ENCODE measurements around the gene HOXC9. TPM values are rescaled to one million over a fixed set of nuclear protein-coding genes. Genes with fewer than 3 reads are reported as not detected.
A peak's percentile ranks its signal among the peaks of the same experiment; 100 is the strongest.

HOXC9 gene
- total and polyA plus RNA-seq, 9 of the 15 experiments (the other 6 are each of a cell fraction or from before 2014, with no cell fraction given), result 1.1 to 10.5 (median 9.3) TPM

DNA sequence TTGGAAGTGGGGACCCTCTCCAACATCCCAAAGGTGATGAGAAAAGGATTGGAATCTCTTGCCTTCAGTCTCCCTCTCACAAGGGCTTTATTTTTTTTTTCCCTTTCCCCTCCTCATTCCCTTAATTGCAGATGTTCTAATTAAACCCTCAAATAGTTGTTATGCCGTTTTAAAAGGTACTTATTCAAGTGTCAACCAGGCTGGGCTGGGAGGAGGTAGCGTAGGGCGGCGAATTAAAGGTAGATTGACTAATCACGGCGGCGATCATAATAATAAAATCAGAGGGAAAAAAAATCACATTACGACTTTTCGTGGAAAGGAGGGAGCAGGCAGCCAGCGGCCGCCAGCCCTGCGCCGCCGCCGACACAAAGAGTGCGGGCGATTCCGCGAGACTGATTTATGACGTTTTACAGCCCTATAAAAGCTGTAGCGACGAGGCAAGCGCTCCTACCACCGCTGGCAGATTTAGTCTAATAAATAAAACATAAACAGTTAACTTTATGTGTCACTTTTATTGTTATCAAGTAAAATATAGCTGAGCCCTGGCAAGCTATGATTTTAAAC is 52.0 kb downstream of the HOXC9 start:
- H3K9ac ChIP-seq (ENCODE audit: insufficient read depth in 1 of 2, low read depth in 2 of 2, low read length in 2 of 2), result no peak overlapping the region
- H3K27me3 ChIP-seq (ENCODE audit: control insufficient read depth in 2 of 2, insufficient read depth in 2 of 2, low read length in 2 of 2), result peaks cover 55 to 61% of the 10 kb centered on the region in 2 experiments

More for the DNA sequence above, 52.0 kb downstream of the HOXC9 start:
- BruUV-seq (replicated peaks), result no TSS peak
- Histone ChIP-seq H3K9me1 (ENCODE audit: control insufficient read depth, insufficient read depth, low read length) (no peaks in the 10 kb centered on the region), H3K4me3 (no peak overlapping the region), H3K27ac (ENCODE audit: extremely low read depth, low read depth, low read length) (no peak overlapping the region), H4K20me1 (replicated peaks; ENCODE audit: control insufficient read depth, insufficient read depth, low read length) (0 out of 2 replicates have a peak, but pooled peaks cover 2% of the 10 kb centered on the region), H2AFZ (ENCODE audit: low read depth, low read length) (no peak overlapping the region), H3K4me2 (ENCODE audit: insufficient read depth, low read length) (no peak overlapping the region), H3K9me3 (replicated peaks; ENCODE audit: control insufficient read depth, insufficient read depth, low read depth, low read length) (no peaks in the 10 kb centered on the region), H3K36me3 (ENCODE audit: control insufficient read depth, insufficient read depth, low read length) (no peaks in the 10 kb centered on the region), H3K4me1 (replicated peaks in 1 of 2; ENCODE audit: control insufficient read depth in 2 of 2, insufficient read depth in 2 of 2, low read length in 2 of 2) (peaks cover 0 to 13% of the 10 kb centered on the region in 2 experiments; a peak in 2 of 5 replicates), H3K79me2 (ENCODE audit: control insufficient read depth, insufficient read depth, low read length) (no peaks in the 10 kb centered on the region)
- intact Hi-C loops (cut with micrococcal nuclease) (no loop called here), in situ Hi-C loops (cut with MboI) (no loop called here)
- FAIRE-seq (no peak), DNase-seq (ENCODE audit: extremely low read depth in 1 of 4, low spot score in 3 of 4) (no peak), ATAC-seq (no peak)
- ChIA-PET CTCF (ENCODE audit: low intra/inter-chr PET ratio) (no interaction called here), POLR2A (interaction anchor here (0.6 to 1.5 kb wide), 8 partner anchors 9 to 211 kb away, joined by 3 to 7 read pairs (median 3); no protein-coding TSS in a partner anchor)
- TF ChIP-seq CREM (IDR thresholded peaks at IDR 0.05; ENCODE audit: low read depth) (peak; percentile 26; the same call in 1 of the 2 replicates), RNF2 (IDR thresholded peaks at IDR 0.05) (0 out of 2 replicates have a peak, but pooled peaks have one; percentile 18), EHMT2 (IDR thresholded peaks at IDR 0.05) (no peak), KDM1A (IDR thresholded peaks at IDR 0.05) (peak in 1 of 2 experiments; percentile 35; a peak in 1 of 4 replicates), NRF1 (conservative IDR thresholded peaks at IDR 0.05 in 1 of 2, IDR thresholded peaks at IDR 0.05 in 1 of 2) (peak in 1 of 2 experiments; percentile 27; a peak in 1 of 4 replicates), MEIS2 (IDR thresholded peaks at IDR 0.05; ENCODE audit: partially characterized antibody) (peak; percentile 65), ZNF79 (CRISPR knock-in tag; IDR thresholded peaks at IDR 0.05; ENCODE audit: low read depth) (no peak)
- TF ChIP-seq, protein P1, sequence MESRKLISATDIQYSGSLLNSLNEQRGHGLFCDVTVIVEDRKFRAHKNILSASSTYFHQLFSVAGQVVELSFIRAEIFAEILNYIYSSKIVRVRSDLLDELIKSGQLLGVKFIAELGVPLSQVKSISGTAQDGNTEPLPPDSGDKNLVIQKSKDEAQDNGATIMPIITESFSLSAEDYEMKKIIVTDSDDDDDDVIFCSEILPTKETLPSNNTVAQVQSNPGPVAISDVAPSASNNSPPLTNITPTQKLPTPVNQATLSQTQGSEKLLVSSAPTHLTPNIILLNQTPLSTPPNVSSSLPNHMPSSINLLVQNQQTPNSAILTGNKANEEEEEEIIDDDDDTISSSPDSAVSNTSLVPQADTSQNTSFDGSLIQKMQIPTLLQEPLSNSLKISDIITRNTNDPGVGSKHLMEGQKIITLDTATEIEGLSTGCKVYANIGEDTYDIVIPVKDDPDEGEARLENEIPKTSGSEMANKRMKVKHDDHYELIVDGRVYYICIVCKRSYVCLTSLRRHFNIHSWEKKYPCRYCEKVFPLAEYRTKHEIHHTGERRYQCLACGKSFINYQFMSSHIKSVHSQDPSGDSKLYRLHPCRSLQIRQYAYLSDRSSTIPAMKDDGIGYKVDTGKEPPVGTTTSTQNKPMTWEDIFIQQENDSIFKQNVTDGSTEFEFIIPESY (CRISPR knock-in tag; IDR thresholded peaks at IDR 0.05), result 0 out of 2 replicates have a peak, but pooled peaks have one; percentile 25
- TF ChIP-seq, protein P2, sequence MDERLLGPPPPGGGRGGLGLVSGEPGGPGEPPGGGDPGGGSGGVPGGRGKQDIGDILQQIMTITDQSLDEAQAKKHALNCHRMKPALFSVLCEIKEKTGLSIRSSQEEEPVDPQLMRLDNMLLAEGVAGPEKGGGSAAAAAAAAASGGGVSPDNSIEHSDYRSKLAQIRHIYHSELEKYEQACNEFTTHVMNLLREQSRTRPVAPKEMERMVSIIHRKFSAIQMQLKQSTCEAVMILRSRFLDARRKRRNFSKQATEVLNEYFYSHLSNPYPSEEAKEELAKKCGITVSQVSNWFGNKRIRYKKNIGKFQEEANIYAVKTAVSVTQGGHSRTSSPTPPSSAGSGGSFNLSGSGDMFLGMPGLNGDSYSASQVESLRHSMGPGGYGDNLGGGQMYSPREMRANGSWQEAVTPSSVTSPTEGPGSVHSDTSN (CRISPR knock-in tag; IDR thresholded peaks at IDR 0.05; ENCODE audit: low read depth), result no peak
- TF ChIP-seq, protein P2 (tag; conservative IDR thresholded peaks at IDR 0.05; ENCODE audit: low read depth), result peak; percentile 48; the same call in 1 of the 2 replicates
- 4% methylated on average over 24 of the region's 24 CpGs for WGBS (ENCODE audit: insufficient coverage, low coverage, missing lambda C conversion rate)
